ENCODE measurements around the gene PER1. TPM values are rescaled to one million over a fixed set of nuclear protein-coding genes. Genes with fewer than 3 reads are reported as not detected.

PER1 gene
- total and polyA plus RNA-seq, 9 of the 15 experiments (the other 6 are each of a cell fraction or from before 2014, with no cell fraction given) = 0.13 to 26.0 (median 3.4) TPM

- peak; percentile 94 for TF ChIP-seq ADNP (tag; IDR thresholded peaks at IDR 0.05)
- 0 out of 2 replicates have a peak, but pooled peaks have one; percentile 31 for TF ChIP-seq ZNF445 (CRISPR knock-in tag; IDR thresholded peaks at IDR 0.05; ENCODE audit: low read depth)
- TF ChIP-seq RBBP5 (IDR thresholded peaks at IDR 0.05; ENCODE audit: borderline replicate concordance, insufficient read depth, low read length, poor library complexity, severe bottlenecking) = peak; percentile 67
- no peak for TF ChIP-seq RB1 (IDR thresholded peaks at IDR 0.05; ENCODE audit: low read depth)
- TF ChIP-seq NCOA6 (IDR thresholded peaks at IDR 0.05) = no peak
- TF ChIP-seq SMC3 (conservative IDR thresholded peaks at IDR 0.05; ENCODE audit: insufficient read depth, low read depth, low read length) = 0 out of 2 replicates have a peak, but pooled peaks have one; percentile 16
These were observed 34.2 kb upstream of the PER1 start (continued) for GRCh38 chr17:8186446-8186786.

GRCh38 chr17:8185582-8186445, 33.6 kb upstream of the PER1 start:
- intact Hi-C loops (cut with micrococcal nuclease) = loop anchor here (2.0 to 10.0 kb wide), 3 partner anchors 47 to 119 kb away; no protein-coding TSS in a partner anchor
- H3K4me2 ChIP-seq (ENCODE audit: insufficient read depth, low read length) = peak overlapping the region; percentile 100
- FAIRE-seq (peak; percentile 32), DNase-seq (ENCODE audit: extremely low read depth in 1 of 4, low spot score in 3 of 4) (peak; percentile 33 to 78 (median 40)), ATAC-seq (no peak)
- peak overlapping the region; percentile 97 for H2AFZ ChIP-seq (ENCODE audit: low read depth, low read length)
- H3K9ac ChIP-seq (ENCODE audit: insufficient read depth in 1 of 2, low read depth in 2 of 2, low read length in 2 of 2) = peak overlapping the region; percentile 81 to 93
- peaks cover 10% of the 10 kb centered on the region for H4K20me1 ChIP-seq (replicated peaks; ENCODE audit: control insufficient read depth, insufficient read depth, low read length)
- H3K4me3 ChIP-seq = peak overlapping the region; percentile 94
- no TSS peak for BruUV-seq (replicated peaks)
- under 1% methylated on average over 37 of the region's 44 CpGs for WGBS (ENCODE audit: insufficient coverage, low coverage, missing lambda C conversion rate)
- no peaks in the 10 kb centered on the region for H3K36me3 ChIP-seq (ENCODE audit: control insufficient read depth, insufficient read depth, low read length)
- no peaks in the 10 kb centered on the region for H3K9me3 ChIP-seq (replicated peaks; ENCODE audit: control insufficient read depth, insufficient read depth, low read depth, low read length)
- CTCF ChIA-PET (ENCODE audit: low intra/inter-chr PET ratio) = interaction anchor here (0.6 to 1.3 kb wide), 5 partner anchors 24 to 106 kb away, joined by 3 to 5 read pairs (median 4); no protein-coding TSS in a partner anchor
- H3K79me2 ChIP-seq (ENCODE audit: control insufficient read depth, insufficient read depth, low read length) = peaks cover 18% of the 10 kb centered on the region
- peaks cover 21 to 26% of the 10 kb centered on the region in 2 experiments for H3K4me1 ChIP-seq (replicated peaks in 1 of 2; ENCODE audit: control insufficient read depth in 2 of 2, insufficient read depth in 2 of 2, low read length in 2 of 2)
- H3K27ac ChIP-seq (ENCODE audit: extremely low read depth, low read depth, low read length) = peak overlapping the region; percentile 95
- in situ Hi-C loops (cut with MboI) = no loop called here
- POLR2A ChIA-PET = interaction anchor here (0.7 to 1.2 kb wide), 3 partner anchors 13 to 109 kb away, joined by 3 to 5 read pairs (median 3); partner anchors contain the start of gene SLC25A35
- H3K9me1 ChIP-seq (ENCODE audit: control insufficient read depth, insufficient read depth, low read length) = no peaks in the 10 kb centered on the region
- H3K27me3 ChIP-seq (ENCODE audit: control insufficient read depth in 2 of 2, insufficient read depth in 2 of 2, low read length in 2 of 2) = no peaks in the 10 kb centered on the region
- TF ChIP-seq FOXK2 (conservative IDR thresholded peaks at IDR 0.05 in 1 of 2, IDR thresholded peaks at IDR 0.05 in 1 of 2; ENCODE audit: low read depth in 2 of 2) (no peak), ZNF354B (CRISPR knock-in tag; IDR thresholded peaks at IDR 0.05) (no peak), E2F5 (CRISPR knock-in tag; IDR thresholded peaks at IDR 0.05) (peak; percentile 37; the same call in 1 of the 2 replicates), ZNF561 (CRISPR knock-in tag; conservative IDR thresholded peaks at IDR 0.05) (no peak), NFATC3 (IDR thresholded peaks at IDR 0.05) (no peak), BRF1 (IDR thresholded peaks at IDR 0.05; ENCODE audit: borderline replicate concordance, extremely low read depth, insufficient read length) (peak; percentile 35), HSF4 (CRISPR knock-in tag; IDR thresholded peaks at IDR 0.05; ENCODE audit: borderline replicate concordance) (no peak), CREB5 (CRISPR knock-in tag; IDR thresholded peaks at IDR 0.05) (no peak), TCF7L2 (IDR thresholded peaks at IDR 0.05; ENCODE audit: low read depth, low read length) (no peak)
- TF ChIP-seq, protein P1, sequence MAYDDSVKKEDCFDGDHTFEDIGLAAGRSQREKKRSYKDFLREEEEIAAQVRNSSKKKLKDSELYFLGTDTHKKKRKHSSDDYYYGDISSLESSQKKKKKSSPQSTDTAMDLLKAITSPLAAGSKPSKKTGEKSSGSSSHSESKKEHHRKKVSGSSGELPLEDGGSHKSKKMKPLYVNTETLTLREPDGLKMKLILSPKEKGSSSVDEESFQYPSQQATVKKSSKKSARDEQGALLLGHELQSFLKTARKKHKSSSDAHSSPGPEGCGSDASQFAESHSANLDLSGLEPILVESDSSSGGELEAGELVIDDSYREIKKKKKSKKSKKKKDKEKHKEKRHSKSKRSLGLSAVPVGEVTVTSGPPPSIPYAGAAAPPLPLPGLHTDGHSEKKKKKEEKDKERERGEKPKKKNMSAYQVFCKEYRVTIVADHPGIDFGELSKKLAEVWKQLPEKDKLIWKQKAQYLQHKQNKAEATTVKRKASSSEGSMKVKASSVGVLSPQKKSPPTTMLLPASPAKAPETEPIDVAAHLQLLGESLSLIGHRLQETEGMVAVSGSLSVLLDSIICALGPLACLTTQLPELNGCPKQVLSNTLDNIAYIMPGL (CRISPR knock-in tag; IDR thresholded peaks at IDR 0.05) = peak; percentile 85; the same call in 1 of the 2 replicates

Measured in K562 (cell line).